Keratinocyte (primary cell): Measurements from ENCODE around the gene DUSP3. TPM values are rescaled to one million over a fixed set of nuclear protein-coding genes. Genes with fewer than 3 reads are reported as not detected.

ENCODE experiments used
- DNase-seq: peaks from one replicate; pipeline ENCODE4 v3.0.0-alpha.2; 2011; ENCODE audit warnings: low read depth, missing footprints, low spot score
- FAIRE-seq: peaks from 2 replicates; lab custom pipeline; 2011; peaks lifted over from hg19 to GRCh38; lab: Jason Lieb, UNC
- H2AFZ ChIP-seq: 2 replicates; pipeline ENCODE4 v1.6.0; 2012; ENCODE audit warnings: low read length, control low read depth, inconsistent platforms; ENCODE audit not compliant: control insufficient read depth
- H3K27ac ChIP-seq: 2 replicates; pipeline ENCODE4 v1.5.1; 2011; ENCODE audit warnings: low read length; ENCODE audit not compliant: control insufficient read depth, insufficient read depth
- H3K27me3 ChIP-seq: 3 replicates; pipeline ENCODE4 v1.6.0; 2011; ENCODE audit warnings: low read length; ENCODE audit not compliant: control insufficient read depth, insufficient read depth; ENCODE audit errors: extremely low read depth
- H3K36me3 ChIP-seq, 2 experiments: 2 replicates in 1 of 2; 3 replicates in 1 of 2; pipeline ENCODE4 v1.5.1; 2011; ENCODE audit warnings: low read length in 2 of 2, mild to moderate bottlenecking in 1 of 2; ENCODE audit not compliant: control insufficient read depth in 2 of 2, insufficient read depth in 2 of 2; ENCODE audit errors: extremely low read depth in 1 of 2
- H3K4me1 ChIP-seq: 3 replicates; pipeline ENCODE4 v1.5.1; 2011; ENCODE audit warnings: low read length; ENCODE audit not compliant: control insufficient read depth, insufficient read depth; ENCODE audit errors: extremely low read depth
- H3K4me2 ChIP-seq: 3 replicates; pipeline ENCODE4 v1.6.0; 2011; ENCODE audit warnings: low read depth, low read length; ENCODE audit not compliant: control insufficient read depth, insufficient read depth; ENCODE audit errors: extremely low read depth
- H3K4me3 ChIP-seq, 3 experiments: fragments of 200-600 bp in 1 of 3; sonication (generic) in 1 of 3; 2 replicates in 2 of 3; 3 replicates in 1 of 3; pipeline ENCODE4 v1.5.1; 2011 to 2016; ENCODE audit warnings: low read length in 3 of 3, mild to moderate bottlenecking in 3 of 3, control low read depth in 2 of 3, inconsistent platforms in 1 of 3, low read depth in 1 of 3, mixed read lengths in 1 of 3, mixed run types in 1 of 3, moderate library complexity in 1 of 3; ENCODE audit not compliant: control insufficient read depth in 2 of 3, insufficient read depth in 2 of 3; ENCODE audit errors: extremely low read depth in 1 of 3
- H3K79me2 ChIP-seq: 2 replicates; pipeline ENCODE4 v1.6.0; 2012; ENCODE audit warnings: low read length; ENCODE audit not compliant: control insufficient read depth, insufficient read depth
- H3K9ac ChIP-seq: 3 replicates; pipeline ENCODE4 v1.6.0; 2011; ENCODE audit warnings: low read length; ENCODE audit not compliant: control insufficient read depth, insufficient read depth; ENCODE audit errors: extremely low read depth
- H3K9me1 ChIP-seq: 3 replicates; pipeline ENCODE4 v1.6.0; 2011; ENCODE audit warnings: low read length; ENCODE audit not compliant: control insufficient read depth, insufficient read depth; ENCODE audit errors: extremely low read depth
- H3K9me3 ChIP-seq: 2 replicates; pipeline ENCODE4 v1.5.1; 2012; ENCODE audit warnings: low read depth, low read length; ENCODE audit not compliant: control insufficient read depth
- H4K20me1 ChIP-seq: 3 replicates; pipeline ENCODE4 v1.6.0; 2011; ENCODE audit warnings: low read length; ENCODE audit not compliant: control insufficient read depth, insufficient read depth; ENCODE audit errors: extremely low read depth
- CTCF ChIP-seq, 3 experiments: IDR thresholded peaks in 1 of 3; conservative IDR thresholded peaks in 1 of 3; optimal IDR thresholded peaks in 1 of 3; 2 replicates in 2 of 3; 3 replicates in 1 of 3; pipeline versions ENCODE3 to v1.5.1; 2011; ENCODE audit warnings: low read length in 3 of 3, mild to moderate bottlenecking in 3 of 3, moderate library complexity in 2 of 3, control low read depth in 1 of 3, inconsistent platforms in 1 of 3; ENCODE audit not compliant: insufficient read depth in 2 of 3; ENCODE audit errors: extremely low read depth in 1 of 3
- EZH2 ChIP-seq: IDR thresholded peaks from one replicate; pipeline ENCODE4 v1.6.1; 2012; ENCODE audit warnings: inconsistent platforms, mild to moderate bottlenecking, low read length, moderate library complexity
- dilution Hi-C: fragments of 300-500 bp; cut with MboI; formaldehyde crosslinking; loops from one replicate; pipeline ENCODE4 v1.7.0; 2020; ENCODE audit warnings: low sequenced_read_pairs; ENCODE audit not compliant: extremely low pct_ligation_motif_present
- polyA plus RNA-seq, 5 experiments: library from polyadenylated mRNA; depleted of rRNA in 3 of 5; stranded (reverse) in 3 of 5; stranded (forward) in 1 of 5; unstranded in 1 of 5; fragments of >200 nt; gene quantifications; 1 replicate in 1 of 5; 2 replicates in 3 of 5; 3 replicates in 1 of 5; pipeline versions ENCODE4 v1.2.1 to v1.2.3, GENCODE V29; 2011 to 2012; ENCODE audit warnings: missing spikeins in 2 of 5, low read depth in 1 of 5, low replicate concordance in 1 of 5

The DUSP3 gene
- polyA plus RNA-seq, 1 donor (not counting 4 experiments of a cell fraction or from before 2014, with no cell fraction given) = 39.2 TPM

GRCh38 chr17:43820759-43821158 is 42.0 kb upstream of the DUSP3 start:
- TF ChIP-seq EZH2 (no peak), CTCF (optimal IDR thresholded peaks at IDR 0.05 in 1 of 3, IDR thresholded peaks at IDR 0.05 in 1 of 3, conservative IDR thresholded peaks at IDR 0.05 in 1 of 3; ENCODE audit: extremely low read depth in 1 of 3, insufficient read depth in 2 of 3, low read length in 3 of 3) (no peak)
- Histone ChIP-seq H2AFZ (no peak overlapping the region), H3K4me3 (no peak overlapping the region), H3K27ac (no peak overlapping the region), H3K36me3 (peaks cover 19 to 21% of the 10 kb centered on the region in 2 experiments), H3K27me3 (no peaks in the 10 kb centered on the region), H3K9me1 (no peaks in the 10 kb centered on the region), H3K9me3 (no peaks in the 10 kb centered on the region), H3K9ac (no peak overlapping the region), H3K4me1 (peaks cover 4% of the 10 kb centered on the region), H3K79me2 (no peaks in the 10 kb centered on the region), H3K4me2 (no peak overlapping the region), H4K20me1 (no peaks in the 10 kb centered on the region)
- no peak for FAIRE-seq
- dilution Hi-C loops = no loop called here
- DNase-seq = no peak

GRCh38 chr17:43818966-43819365 is 40.2 kb upstream of the DUSP3 start:
- TF ChIP-seq EZH2 = no peak
- no peak for TF ChIP-seq CTCF (optimal IDR thresholded peaks at IDR 0.05 in 1 of 3, IDR thresholded peaks at IDR 0.05 in 1 of 3, conservative IDR thresholded peaks at IDR 0.05 in 1 of 3; ENCODE audit: extremely low read depth in 1 of 3, insufficient read depth in 2 of 3, low read length in 3 of 3)
- Histone ChIP-seq H2AFZ (no peak overlapping the region), H3K9ac (no peak overlapping the region), H3K79me2 (no peaks in the 10 kb centered on the region), H3K9me3 (no peaks in the 10 kb centered on the region), H4K20me1 (no peaks in the 10 kb centered on the region), H3K27ac (no peak overlapping the region), H3K4me1 (peaks cover 13% of the 10 kb centered on the region), H3K4me2 (no peak overlapping the region), H3K4me3 (no peak overlapping the region), H3K9me1 (no peaks in the 10 kb centered on the region), H3K36me3 (peaks cover 20 to 22% of the 10 kb centered on the region in 2 experiments), H3K27me3 (no peaks in the 10 kb centered on the region)
- dilution Hi-C loops = no loop called here
- FAIRE-seq (no peak), DNase-seq (no peak)
